Chondrocyte (in vitro differentiated cells): ENCODE measurements around the gene PCDHGC5. TPM values are rescaled to one million over a fixed set of nuclear protein-coding genes. Genes with fewer than 3 reads are reported as not detected.

ENCODE experiments used
- DNase-seq: peaks from one replicate; pipeline ENCODE4 v3.0.0; 2021; ENCODE audit warnings: mixed read lengths, low spot score
- H3K27ac Mint-ChIP-seq: one replicate; pipeline ENCODE4 v1.8.0; 2021; ENCODE audit warnings: mild to moderate bottlenecking, moderate library complexity, mixed read lengths; ENCODE audit not compliant: unreplicated experiment
- H3K27me3 Mint-ChIP-seq: 2 replicates; pipeline ENCODE4 v1.8.0; 2021; ENCODE audit warnings: low read depth, mixed read lengths
- H3K36me3 Mint-ChIP-seq: 2 replicates; pipeline ENCODE4 v1.8.0; 2021; ENCODE audit warnings: low read depth, mixed read lengths
- H3K4me1 Mint-ChIP-seq: 2 replicates; pipeline ENCODE4 v1.8.0; 2021; ENCODE audit warnings: low read depth, mild to moderate bottlenecking, mixed read lengths
- H3K4me3 Mint-ChIP-seq: one replicate; pipeline ENCODE4 v1.8.0; 2021; ENCODE audit warnings: mild to moderate bottlenecking, moderate library complexity, mixed read lengths; ENCODE audit not compliant: unreplicated experiment
- H3K9me3 Mint-ChIP-seq: 2 replicates; pipeline ENCODE4 v1.8.0; 2021; ENCODE audit warnings: low read depth, mixed read lengths
- CTCF ChIP-seq: fragments of 200-600 bp; sonication (generic); IDR thresholded peaks from 2 replicates; pipeline ENCODE4 v1.5.0; 2021; ENCODE audit warnings: antibody characterized with exemption, mild to moderate bottlenecking, moderate library complexity
- total RNA-seq: library from RNA; stranded (reverse); gene quantifications from 3 replicates; pipeline ENCODE4 v1.2.1, GENCODE V29; 2021

The PCDHGC5 gene
- total RNA-seq, 1 donor from 2014 or later = 1.7 TPM

GRCh38 chr5:141485321-141486055 lies 3.4 kb upstream of the PCDHGC5 start:
- H3K4me3 Mint-ChIP-seq = peak overlapping the region; percentile 50
- no peak overlapping the region for H3K27ac Mint-ChIP-seq
- H3K36me3 Mint-ChIP-seq = peaks cover 2% of the 10 kb centered on the region
- H3K4me1 Mint-ChIP-seq = peaks cover 50% of the 10 kb centered on the region
- no peaks in the 10 kb centered on the region for H3K27me3 Mint-ChIP-seq
- DNase-seq = no peak
- no peak for TF ChIP-seq CTCF
- no peaks in the 10 kb centered on the region for H3K9me3 Mint-ChIP-seq

DNA sequence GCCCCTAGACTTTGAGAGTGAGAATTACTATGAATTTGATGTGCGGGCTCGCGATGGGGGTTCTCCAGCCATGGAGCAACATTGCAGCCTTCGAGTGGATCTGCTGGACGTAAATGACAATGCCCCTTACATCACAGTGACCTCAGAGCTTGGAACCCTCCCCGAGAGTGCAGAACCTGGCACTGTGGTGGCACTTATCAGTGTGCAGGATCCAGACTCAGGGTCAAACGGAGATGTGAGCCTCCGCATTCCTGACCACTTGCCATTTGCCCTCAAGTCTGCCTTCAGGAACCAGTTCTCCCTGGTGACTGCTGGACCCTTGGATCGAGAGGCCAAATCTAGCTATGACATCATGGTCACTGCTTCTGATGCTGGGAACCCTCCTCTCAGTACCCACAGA lies 2.8 kb upstream of the PCDHGC5 start:
- H3K36me3 Mint-ChIP-seq = peaks cover 5% of the 10 kb centered on the region
- H3K4me1 Mint-ChIP-seq = peaks cover 44% of the 10 kb centered on the region
- no peak overlapping the region for H3K4me3 Mint-ChIP-seq
- H3K27me3 Mint-ChIP-seq = no peaks in the 10 kb centered on the region
- TF ChIP-seq CTCF = no peak
- DNase-seq = no peak
- no peak overlapping the region for H3K27ac Mint-ChIP-seq
- no peaks in the 10 kb centered on the region for H3K9me3 Mint-ChIP-seq

DNA sequence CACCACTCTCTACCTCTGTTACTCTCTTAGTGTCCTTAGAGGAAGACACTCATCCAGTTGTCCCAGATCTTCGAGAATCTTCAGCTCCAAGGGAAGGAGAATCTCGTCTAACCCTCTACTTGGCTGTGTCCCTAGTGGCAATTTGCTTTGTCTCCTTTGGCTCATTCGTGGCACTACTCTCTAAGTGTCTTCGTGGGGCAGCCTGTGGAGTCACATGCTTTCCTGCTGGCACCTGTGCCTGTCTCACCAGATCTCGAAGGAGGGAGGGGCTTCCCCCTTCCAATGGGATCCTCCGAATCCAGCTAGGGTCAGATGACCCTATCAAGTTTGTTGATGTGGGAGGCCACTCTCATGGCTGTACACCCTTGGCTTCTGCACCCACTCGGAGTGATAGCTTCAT lies 1.8 kb upstream of the PCDHGC5 start:
- Mint-ChIP-seq H3K27ac (no peak overlapping the region), H3K27me3 (no peaks in the 10 kb centered on the region), H3K4me1 (peaks cover 43% of the 10 kb centered on the region), H3K4me3 (no peak overlapping the region), H3K9me3 (no peaks in the 10 kb centered on the region), H3K36me3 (peaks cover 5% of the 10 kb centered on the region)
- TF ChIP-seq CTCF = no peak
- no peak for DNase-seq

GRCh38 chr5:141489841-141490240 lies 960 bp downstream of the PCDHGC5 start:
- no peak for DNase-seq
- H3K4me1 Mint-ChIP-seq = peaks cover 41% of the 10 kb centered on the region
- peaks cover 5% of the 10 kb centered on the region for H3K36me3 Mint-ChIP-seq
- H3K9me3 Mint-ChIP-seq = no peaks in the 10 kb centered on the region
- TF ChIP-seq CTCF = no peak
- no peaks in the 10 kb centered on the region for H3K27me3 Mint-ChIP-seq
- peak overlapping the region; percentile 49 for H3K27ac Mint-ChIP-seq
- no peak overlapping the region for H3K4me3 Mint-ChIP-seq

DNA sequence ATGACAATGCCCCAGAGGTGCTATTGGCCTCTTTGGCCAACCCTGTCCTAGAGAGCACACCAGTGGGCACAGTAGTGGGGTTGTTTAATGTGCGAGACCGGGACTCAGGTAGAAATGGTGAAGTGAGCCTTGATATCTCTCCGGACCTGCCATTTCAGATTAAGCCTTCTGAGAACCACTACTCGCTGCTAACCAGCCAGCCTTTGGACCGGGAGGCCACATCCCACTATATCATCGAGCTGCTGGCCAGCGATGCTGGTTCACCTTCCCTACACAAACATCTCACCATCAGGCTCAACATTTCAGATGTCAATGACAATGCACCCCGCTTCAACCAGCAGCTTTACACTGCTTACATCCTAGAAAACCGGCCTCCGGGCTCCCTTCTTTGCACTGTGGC lies 1.4 kb downstream of the PCDHGC5 start:
- Mint-ChIP-seq H3K4me1 (peaks cover 45% of the 10 kb centered on the region), H3K27me3 (no peaks in the 10 kb centered on the region), H3K4me3 (no peak overlapping the region), H3K9me3 (no peaks in the 10 kb centered on the region), H3K36me3 (peaks cover 5% of the 10 kb centered on the region), H3K27ac (no peak overlapping the region)
- no peak for TF ChIP-seq CTCF
- no peak for DNase-seq
